ENCODE measurements around the gene DEFB128.

- TF ChIP-seq POLR2A (IDR thresholded peaks at IDR 0.05) = no peak
- TF ChIP-seq CTCF (IDR thresholded peaks at IDR 0.05) = no peak
Measured at GRCh38 chr20:168876-169275, 20.6 kb downstream of the DEFB128 start.
